GM12892 (cell line): ENCODE data around the gene ATP8B3.
"Not testable (repeated sequence)": the region's sequence is repeated elsewhere in the genome, so short reads cannot be mapped to it uniquely, and the experiment has no call there.

Experiments used
- DNase-seq: peaks from one replicate; pipeline ENCODE4 v3.0.0; 2011; ENCODE audit not compliant: insufficient read length
- FAIRE-seq: peaks from 2 replicates; lab custom pipeline; 2011; peaks lifted over from hg19 to GRCh38; lab: Jason Lieb, UNC
- POLR2A ChIP-seq: IDR thresholded peaks from 2 replicates; pipeline ENCODE4 v1.6.1; 2011; ENCODE audit warnings: low read depth, low read length, control low read depth
- POLR2AphosphoS5 ChIP-seq: IDR thresholded peaks from 2 replicates; pipeline ENCODE4 v1.6.1; 2011; ENCODE audit warnings: low read depth, low read length, control low read depth
- TAF1 ChIP-seq: IDR thresholded peaks from 2 replicates; pipeline ENCODE4 v1.6.1; 2011; ENCODE audit warnings: low read depth, mild to moderate bottlenecking, control low read depth, low read length, borderline replicate concordance

Gene ATP8B3

GRCh38 chr19:1765232-1765903 is 46.7 kb downstream of the ATP8B3 start:
- no peak for TF ChIP-seq POLR2A
- no peak for TF ChIP-seq POLR2AphosphoS5
- no peak for TF ChIP-seq TAF1
- no peak for DNase-seq
- FAIRE-seq: no peak

GRCh38 chr19:1764729-1765128 is 47.3 kb downstream of the ATP8B3 start:
- no peak for FAIRE-seq
- TF ChIP-seq POLR2A (no peak), POLR2AphosphoS5 (no peak), TAF1 (no peak)
- DNase-seq: no peak

- DNase-seq (no peak), FAIRE-seq (no peak)
- TF ChIP-seq TAF1 (no peak), POLR2A (no peak), POLR2AphosphoS5 (no peak)
Observed at GRCh38 chr19:1763648-1764639, 48.1 kb downstream of the ATP8B3 start.

- FAIRE-seq (no peak), DNase-seq (no peak)
- no peak for TF ChIP-seq POLR2AphosphoS5
- no peak for TF ChIP-seq TAF1
- no peak for TF ChIP-seq POLR2A
Observed at GRCh38 chr19:1762243-1763117, 49.6 kb downstream of the ATP8B3 start.

DNA sequence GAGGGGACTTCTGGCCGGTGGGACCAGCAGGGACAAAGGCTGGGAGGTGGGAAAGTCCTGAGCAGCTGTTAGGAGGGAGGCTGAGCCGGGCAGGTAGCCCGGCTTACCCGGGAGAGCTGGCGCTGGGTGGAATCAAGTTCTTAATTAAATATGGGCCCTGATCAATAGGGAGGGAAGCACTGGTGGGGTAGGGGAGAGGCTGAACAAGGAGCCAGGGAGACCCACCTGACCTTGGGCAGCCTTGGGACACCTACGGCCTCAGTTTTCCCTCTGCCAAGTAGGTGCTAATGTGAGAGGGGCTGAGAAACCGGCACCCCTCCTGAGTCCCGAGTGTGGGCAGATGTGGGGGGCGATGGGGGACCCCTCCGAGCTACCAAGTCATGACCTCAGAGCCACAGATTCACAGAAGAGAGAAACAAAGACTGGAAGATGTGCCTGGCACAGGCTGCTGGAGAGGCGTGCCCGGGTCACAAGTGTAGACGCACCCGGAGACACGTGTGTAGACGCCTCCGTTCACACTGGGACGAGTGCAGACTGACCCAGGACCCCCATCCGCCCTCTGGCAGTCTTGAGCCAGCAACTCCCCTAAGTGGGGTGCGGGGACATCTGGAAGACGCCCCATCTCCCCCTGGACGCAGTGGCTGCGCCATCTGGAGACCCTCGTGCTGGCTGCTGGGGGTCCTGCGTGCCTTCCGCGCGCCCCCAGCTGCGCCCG is 50.4 kb downstream of the ATP8B3 start:
- FAIRE-seq (no peak), DNase-seq (no peak)
- no peak for TF ChIP-seq POLR2A
- TF ChIP-seq POLR2AphosphoS5: no peak
- TF ChIP-seq TAF1: no peak

DNA sequence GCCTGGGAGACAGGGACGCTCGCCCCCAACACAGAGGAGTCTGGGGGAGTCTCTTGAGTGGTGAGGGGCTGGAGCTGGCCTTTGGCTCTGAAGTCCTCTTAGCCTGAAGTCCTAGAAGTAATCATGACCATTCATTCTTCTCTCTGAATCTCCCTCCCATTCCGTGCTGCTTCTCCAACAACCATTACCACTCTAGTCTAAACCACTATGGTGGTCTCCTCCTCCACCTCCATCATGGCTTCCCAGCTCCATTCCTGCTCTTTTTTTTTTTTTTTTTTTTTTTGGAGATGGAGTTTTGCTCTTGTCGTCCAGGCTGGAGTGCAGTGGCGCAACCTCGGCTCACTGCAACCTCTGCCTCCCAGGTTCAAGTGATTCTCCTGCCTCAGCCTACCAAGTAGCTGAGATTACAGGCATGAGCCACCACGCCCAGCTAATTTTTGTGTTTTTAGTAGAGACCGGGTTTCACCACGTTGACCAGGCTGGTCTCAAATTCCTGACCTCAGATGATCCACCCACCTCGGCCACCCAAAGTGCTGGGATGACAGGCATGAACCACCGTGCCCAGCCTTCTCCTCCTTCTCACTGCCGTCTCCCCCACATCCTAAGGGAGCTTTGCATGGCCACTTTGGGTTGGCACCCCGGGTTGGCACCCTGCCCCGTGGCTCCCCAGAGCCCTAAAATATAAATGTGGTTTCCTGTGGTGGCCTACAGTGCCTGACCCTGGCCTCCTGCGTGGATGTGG is 51.1 kb downstream of the ATP8B3 start:
- FAIRE-seq, DNase-seq: not testable (repeated sequence)

DNA sequence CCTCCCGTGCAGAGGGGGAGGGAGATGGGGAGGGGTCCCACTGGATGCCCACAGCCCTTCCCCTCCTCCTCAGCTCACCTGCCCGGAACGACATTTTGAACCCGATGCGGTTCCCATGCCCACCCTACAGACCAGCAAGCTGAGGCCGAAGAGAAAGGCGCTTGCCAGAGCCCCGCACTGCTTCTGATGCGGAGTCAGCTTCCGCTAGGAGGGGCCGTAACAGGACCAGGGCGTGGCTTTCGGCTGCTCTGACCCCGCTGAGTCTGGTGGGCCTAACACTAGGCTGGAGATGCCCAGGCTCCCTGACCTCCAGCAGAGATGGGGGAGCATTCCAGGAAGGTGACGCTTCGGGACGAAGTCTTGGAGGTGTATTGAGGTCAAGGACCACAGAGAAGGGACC is 52.1 kb downstream of the ATP8B3 start:
- no peak for FAIRE-seq

GRCh38 chr19:1758959-1759903 is 52.8 kb downstream of the ATP8B3 start:
- TF ChIP-seq POLR2A (no peak), POLR2AphosphoS5 (no peak), TAF1 (no peak)
- FAIRE-seq (no peak), DNase-seq (no peak)

More for the DNA sequence above, 52.1 kb downstream of the ATP8B3 start:
- TF ChIP-seq POLR2A (no peak), POLR2AphosphoS5 (no peak), TAF1 (no peak)
- no peak for DNase-seq

DNA sequence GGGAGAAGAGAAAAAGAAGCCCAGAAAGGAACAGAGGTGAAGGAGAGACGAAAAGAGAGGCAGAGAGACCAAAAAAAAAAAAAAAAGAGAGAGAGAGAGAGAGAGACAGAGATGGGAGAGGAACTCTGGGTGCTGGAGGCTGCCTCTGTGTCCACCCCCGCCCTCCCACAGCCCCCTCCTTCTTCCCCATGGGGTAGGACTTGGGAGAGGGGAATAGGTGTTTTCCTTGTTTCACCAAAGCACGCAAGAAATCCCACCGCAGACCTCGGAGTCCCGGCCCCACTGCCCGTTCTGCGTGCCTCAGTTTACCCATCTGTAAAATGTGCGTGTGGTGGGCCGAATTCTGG is 53.9 kb downstream of the ATP8B3 start:
- no peak for FAIRE-seq
- TF ChIP-seq POLR2A (no peak), TAF1 (no peak), POLR2AphosphoS5 (no peak)
- DNase-seq: no peak
